GM21381 (cell line): Measurements from ENCODE around the gene FGF5.
"Not testable (repeated sequence)": the region's sequence is repeated elsewhere in the genome, so short reads cannot be mapped to it uniquely, and the experiment has no call there.

Experiments
- ATAC-seq: cut with Tn5 transposase; IDR thresholded peaks from one replicate; pipeline ENCODE4 v1.9.1; 2021; ENCODE audit warnings: mild to moderate bottlenecking, moderate library complexity; ENCODE audit not compliant: unreplicated experiment

FGF5 gene

DNA sequence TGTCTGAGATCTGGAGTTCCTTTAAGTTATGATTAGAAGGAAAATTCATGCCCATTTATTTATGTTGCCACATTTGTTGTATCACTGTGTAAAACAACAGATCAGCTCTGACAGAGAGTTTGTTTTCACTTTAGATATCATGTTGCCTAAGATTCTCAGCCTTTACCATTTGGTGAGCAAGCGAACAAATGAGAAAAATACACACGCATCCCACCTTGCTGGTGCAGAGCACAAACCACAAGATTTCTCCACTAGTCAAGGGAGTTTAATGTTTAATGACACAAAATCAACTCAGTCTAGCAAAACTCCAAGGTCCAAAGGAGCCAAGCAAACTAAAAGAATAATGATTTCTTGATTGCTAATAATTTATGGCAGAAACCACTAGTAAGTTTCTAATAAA, 27.7 kb downstream of the FGF5 start:
- no peak for ATAC-seq

DNA sequence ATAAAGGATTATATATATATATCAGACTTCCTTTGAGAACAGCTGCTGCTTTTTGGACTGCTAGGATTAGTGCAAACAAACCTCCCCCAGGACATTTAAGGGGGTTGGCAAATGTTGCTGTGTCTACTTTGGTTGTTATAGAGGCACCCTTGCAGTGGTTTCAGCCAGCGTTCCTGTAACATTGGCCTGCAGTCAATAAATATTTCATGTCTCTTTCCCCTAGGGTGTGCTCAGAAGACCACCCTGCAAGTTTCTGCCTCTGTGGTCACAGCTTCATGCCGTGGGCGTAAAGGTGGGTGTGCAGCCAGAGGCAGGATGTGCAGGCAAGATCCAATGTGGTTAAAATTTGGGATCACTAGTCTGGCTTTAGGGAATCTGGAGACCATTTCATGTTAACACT, 28.9 kb downstream of the FGF5 start:
- ATAC-seq, result no peak

GRCh38 chr4:80295826-80296225, 29.4 kb downstream of the FGF5 start:
- no peak for ATAC-seq

DNA sequence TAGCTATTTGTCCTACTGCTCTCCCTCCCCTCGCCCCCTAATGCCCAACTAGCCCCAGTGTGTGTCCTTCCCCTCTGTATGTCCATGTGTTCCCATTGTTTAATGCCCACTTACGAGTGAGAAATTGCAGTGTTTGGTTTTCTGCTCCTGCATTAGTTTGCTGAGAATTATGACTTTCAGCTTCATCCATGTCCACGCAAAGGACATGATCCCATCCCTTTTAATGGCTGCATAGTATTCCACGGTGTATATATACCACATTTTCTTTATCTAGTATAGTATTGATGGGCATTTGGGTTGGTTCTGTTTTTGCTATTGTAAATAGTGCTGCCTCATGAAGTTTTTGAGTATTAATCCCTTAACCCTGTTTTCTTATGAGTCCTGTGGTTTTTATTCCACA, 35.4 kb downstream of the FGF5 start:
- no peak for ATAC-seq

GRCh38 chr4:80302616-80303223, 36.3 kb downstream of the FGF5 start:
- no peak for ATAC-seq

- no peak for ATAC-seq
Observed at GRCh38 chr4:80305466-80305865, 39.0 kb downstream of the FGF5 start.

- ATAC-seq, result no peak
Observed at GRCh38 chr4:80306260-80306659, 39.8 kb downstream of the FGF5 start.

- no peak for ATAC-seq
Observed at GRCh38 chr4:80307183-80307735, 40.8 kb downstream of the FGF5 start.

GRCh38 chr4:80307774-80308465, 41.5 kb downstream of the FGF5 start:
- no peak for ATAC-seq

- ATAC-seq, result no peak
Observed at GRCh38 chr4:80308466-80308822, 42.0 kb downstream of the FGF5 start.

- no peak for ATAC-seq
Observed at GRCh38 chr4:80309294-80310004, 43.0 kb downstream of the FGF5 start.

DNA sequence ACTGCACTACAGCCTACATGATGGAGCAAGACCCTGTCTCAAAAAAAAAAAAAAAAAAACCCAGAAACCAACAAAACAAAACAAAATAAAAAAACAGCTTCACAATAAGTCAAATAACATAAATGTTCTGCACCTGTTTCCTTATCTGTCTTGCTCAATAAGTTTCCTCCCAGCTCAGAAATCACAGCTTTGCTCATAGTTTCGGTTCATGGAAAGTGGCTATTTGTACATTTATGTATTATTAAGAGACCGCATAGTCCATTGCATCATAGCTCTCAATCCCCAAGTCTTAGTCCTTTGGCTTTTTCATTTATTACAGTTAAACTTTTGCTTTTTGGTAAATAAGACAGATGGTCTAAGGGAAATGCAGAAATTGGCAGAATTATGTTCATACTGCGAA, 44.7 kb downstream of the FGF5 start:
- ATAC-seq, result no peak

DNA sequence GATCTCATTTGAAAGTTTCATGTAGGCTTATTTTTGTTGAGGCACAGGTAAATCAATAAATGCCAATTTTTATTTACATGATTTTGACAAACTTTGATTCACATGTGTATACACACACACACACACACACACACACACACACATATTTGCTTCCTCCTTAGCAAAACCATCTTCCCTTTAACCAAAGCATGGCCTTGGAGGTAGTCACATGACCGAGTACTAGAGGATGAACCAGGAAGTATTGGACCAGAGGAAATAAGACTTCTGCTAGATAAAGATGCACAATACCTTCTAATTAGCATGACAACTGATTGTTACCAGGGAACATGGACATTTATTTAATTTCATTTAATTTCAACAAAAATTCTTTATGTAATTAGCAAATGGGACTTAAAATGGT, 45.7 kb downstream of the FGF5 start:
- no peak for ATAC-seq

GRCh38 chr4:80313627-80314026, 47.2 kb downstream of the FGF5 start:
- no peak for ATAC-seq

- ATAC-seq, result not testable (repeated sequence)
Observed at GRCh38 chr4:80315848-80316247, 49.4 kb downstream of the FGF5 start.

- no peak for ATAC-seq
Observed at GRCh38 chr4:80321341-80321740, 54.9 kb downstream of the FGF5 start.

DNA sequence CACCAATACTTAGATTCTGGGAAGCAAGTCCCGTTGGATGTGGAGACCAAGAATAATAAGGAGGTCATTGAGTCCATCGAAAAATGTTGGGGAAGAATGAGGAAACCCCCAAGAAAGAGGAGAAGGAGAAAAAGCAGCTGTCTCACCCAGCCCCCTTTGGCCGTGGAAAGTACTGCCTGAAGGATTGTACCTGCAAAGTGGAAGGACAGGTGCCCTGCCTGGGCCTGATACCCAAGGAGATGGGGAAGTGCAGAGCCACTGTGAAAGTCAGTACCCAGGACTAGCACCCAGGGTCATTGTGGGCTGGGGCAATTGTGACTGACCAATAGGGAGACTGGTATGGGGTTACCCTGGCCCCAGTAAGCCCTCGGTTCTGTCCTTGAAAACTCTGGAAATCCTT, 55.3 kb downstream of the FGF5 start:
- no peak for ATAC-seq

DNA sequence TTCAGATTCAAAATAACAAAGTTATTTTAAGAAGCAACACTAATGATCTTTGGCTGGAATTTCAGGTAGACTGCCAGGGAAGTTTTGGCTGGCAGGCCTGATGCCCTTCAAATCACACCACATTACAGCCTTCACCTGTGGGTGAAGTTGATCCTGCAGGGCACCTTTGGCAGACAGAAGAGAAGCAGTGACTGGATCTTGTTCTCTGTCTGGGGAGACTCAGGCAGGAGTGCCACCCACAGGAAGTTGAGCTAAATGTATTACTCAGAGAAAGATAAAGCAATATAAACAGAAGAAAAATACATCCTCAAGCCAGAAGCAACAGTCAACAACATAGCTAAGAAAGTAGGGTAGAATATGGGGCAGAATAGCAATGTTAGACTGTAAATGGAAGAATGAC, 56.3 kb downstream of the FGF5 start:
- no peak for ATAC-seq

GRCh38 chr4:80324171-80324570, 57.7 kb downstream of the FGF5 start:
- ATAC-seq, result no peak

DNA sequence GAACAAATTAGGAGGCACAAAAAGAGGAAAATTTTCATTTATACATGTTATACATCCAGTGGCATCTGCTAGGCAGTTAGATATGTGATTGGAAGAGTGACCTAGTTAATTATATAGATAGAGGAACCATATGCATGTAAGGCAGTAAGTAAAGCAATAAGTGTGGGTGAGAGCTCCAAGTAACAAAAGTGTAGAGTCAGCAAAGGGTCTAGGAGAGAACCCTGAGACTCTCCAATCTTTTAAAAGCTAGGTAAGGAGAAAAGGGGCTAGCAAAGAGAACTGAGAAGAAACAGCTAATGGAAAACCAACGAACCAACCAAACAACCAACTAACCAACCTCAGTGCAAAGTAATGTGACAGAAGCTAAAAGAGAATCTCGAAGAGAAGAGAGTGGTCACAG, 65.2 kb downstream of the FGF5 start:
- ATAC-seq, result no peak

DNA sequence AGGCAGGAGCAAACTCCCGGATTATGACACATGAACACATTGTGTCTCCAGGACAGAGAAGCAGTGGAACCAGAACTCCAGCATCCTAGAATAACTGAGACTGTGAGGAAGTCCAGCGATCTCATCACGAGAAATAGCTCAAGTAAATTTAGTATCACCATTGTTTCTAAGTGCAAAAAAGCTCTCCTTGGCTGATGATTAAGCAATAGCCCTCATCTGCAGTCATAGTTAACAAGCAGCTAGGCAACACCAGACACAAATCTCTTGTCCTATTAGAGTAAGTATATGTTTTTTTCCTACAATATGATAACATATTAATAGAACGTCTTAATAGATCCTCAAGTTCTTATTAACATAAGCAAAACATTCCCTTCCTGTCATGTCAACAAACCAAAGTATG, 66.7 kb downstream of the FGF5 start:
- no peak for ATAC-seq

GRCh38 chr4:80334568-80334967, 68.1 kb downstream of the FGF5 start:
- no peak for ATAC-seq
